IMR-90 (cell line): Measurements from ENCODE around the gene NAPSA. TPM values are rescaled to one million over a fixed set of nuclear protein-coding genes. Genes with fewer than 3 reads are reported as not detected.

Experiments used
- ATAC-seq: fragments of 200-7000 bp; cut with Tn5 transposase; 2 replicates; pipeline ENCODE4 v1.9.1; 2020; ENCODE audit warnings: low read depth, mild to moderate bottlenecking, moderate library complexity
- Bru-seq: library from RNA; stranded (reverse); fragments of 400-500 nt; gene quantifications from one replicate; lab custom pipeline; 2021; lab: Mats Ljungman, UMichigan
- BruChase-seq, 2 experiments: library from RNA; stranded (reverse); fragments of 400-500 nt; gene quantifications; one replicate each; lab custom pipeline; 2021; lab: Mats Ljungman, UMichigan
- BruUV-seq: library from RNA; stranded (reverse); fragments of 400-500 nt; replicated peaks from 2 replicates; lab custom pipeline; 2021; lab: Mats Ljungman, UMichigan
- CTCF ChIA-PET: fragments of 300-600 bp; formaldehyde crosslinking; extraction: SDS; loops from one replicate; lab custom pipeline; 2021; ENCODE audit warnings: antibody characterized with exemption; lab: Yijun Ruan, JAX
- POLR2A ChIA-PET: fragments of 300-600 bp; sonication (Branson Sonifier 250); formaldehyde crosslinking; loops from one replicate; lab custom pipeline; 2022; ENCODE audit warnings: antibody characterized with exemption; ENCODE audit not compliant: unreplicated experiment; lab: Charles Lee
- DNase-seq: peaks from one replicate; pipeline ENCODE4 v3.0.0; 2013
- H2AFZ ChIP-seq: replicated peaks from 2 replicates; pipeline ENCODE3; 2013; ENCODE audit warnings: low read length, mild to moderate bottlenecking; ENCODE audit not compliant: poor library complexity
- H2AK5ac ChIP-seq: 2 replicates; pipeline ENCODE4 v1.6.1; 2013; ENCODE audit warnings: low read depth, low read length, inconsistent platforms
- H2AK9ac ChIP-seq: replicated peaks from 2 replicates; pipeline ENCODE3; 2013; ENCODE audit warnings: mild to moderate bottlenecking, low read depth, low read length, moderate library complexity; ENCODE audit not compliant: poor library complexity
- H2BK120ac ChIP-seq: 2 replicates; pipeline ENCODE4 v1.6.1; 2013; ENCODE audit warnings: low read depth, low read length, inconsistent platforms
- H2BK15ac ChIP-seq: 3 replicates; pipeline ENCODE4 v1.6.1; 2013; ENCODE audit warnings: low read depth, low read length, inconsistent platforms
- H2BK20ac ChIP-seq: 2 replicates; pipeline ENCODE4 v1.6.1; 2013; ENCODE audit warnings: low read depth, mild to moderate bottlenecking, inconsistent platforms, low read length, moderate library complexity
- H2BK5ac ChIP-seq: 2 replicates; pipeline ENCODE4 v1.6.1; 2013; ENCODE audit warnings: mild to moderate bottlenecking, low read depth, low read length, inconsistent platforms; ENCODE audit not compliant: poor library complexity, severe bottlenecking
- H3K14ac ChIP-seq: replicated peaks from 2 replicates; pipeline ENCODE4 v1.6.1; 2013; ENCODE audit warnings: low read depth, low read length, inconsistent platforms
- H3K18ac ChIP-seq: 2 replicates; pipeline ENCODE4 v1.6.1; 2013; ENCODE audit warnings: low read depth, low read length, control low read depth
- H3K23ac ChIP-seq: 2 replicates; pipeline ENCODE4 v1.6.1; 2013; ENCODE audit warnings: low read depth, low read length, inconsistent platforms
- H3K27ac ChIP-seq: 2 replicates; pipeline ENCODE4 v1.5.1; 2013; ENCODE audit warnings: mild to moderate bottlenecking, control low read depth, low read length; ENCODE audit not compliant: insufficient read depth
- H3K27me3 ChIP-seq: 2 replicates; pipeline ENCODE4 v1.6.1; 2013; ENCODE audit warnings: low read length; ENCODE audit not compliant: control insufficient read depth, insufficient read depth
- H3K36me3 ChIP-seq: 2 replicates; pipeline ENCODE4 v1.6.1; 2013; ENCODE audit warnings: low read length, mixed read lengths; ENCODE audit not compliant: control insufficient read depth, insufficient read depth
- H3K4ac ChIP-seq: 2 replicates; pipeline ENCODE4 v1.6.1; 2013; ENCODE audit warnings: low read depth, low read length, inconsistent platforms
- H3K4me1 ChIP-seq: 2 replicates; pipeline ENCODE4 v1.6.1; 2013; ENCODE audit warnings: low read length, mixed read lengths; ENCODE audit not compliant: control insufficient read depth, insufficient read depth
- H3K4me2 ChIP-seq: 2 replicates; pipeline ENCODE4 v1.6.1; 2013; ENCODE audit warnings: low read depth, mild to moderate bottlenecking, control low read depth, low read length, moderate library complexity
- H3K4me3 ChIP-seq: 2 replicates; pipeline ENCODE4 v1.5.1; 2013; ENCODE audit warnings: low read depth, mild to moderate bottlenecking, control low read depth, low read length, moderate library complexity; ENCODE audit not compliant: insufficient read depth
- H3K56ac ChIP-seq: 2 replicates; pipeline ENCODE4 v1.6.1; 2013; ENCODE audit warnings: low read length, inconsistent platforms; ENCODE audit not compliant: insufficient read depth; ENCODE audit errors: extremely low read depth
- H3K79me1 ChIP-seq, 2 experiments: 2 replicates each; pipeline ENCODE4 v1.6.1; 2013; ENCODE audit warnings: low read length in 2 of 2, inconsistent platforms in 1 of 2, low read depth in 1 of 2
- H3K9ac ChIP-seq: 2 replicates; pipeline ENCODE4 v1.6.1; 2013; ENCODE audit warnings: low read depth, low read length, control low read depth
- H3K9me1 ChIP-seq: 2 replicates; pipeline ENCODE4 v1.6.1; 2013; ENCODE audit warnings: low read length, inconsistent platforms; ENCODE audit not compliant: insufficient read depth
- H3K9me3 ChIP-seq: 2 replicates; pipeline ENCODE4 v1.6.1; 2013; ENCODE audit warnings: low read length; ENCODE audit not compliant: control insufficient read depth, insufficient read depth
- H4K20me1 ChIP-seq: 2 replicates; pipeline ENCODE4 v1.6.1; 2013; ENCODE audit warnings: low read length, inconsistent platforms; ENCODE audit not compliant: insufficient read depth
- H4K5ac ChIP-seq: 2 replicates; pipeline ENCODE4 v1.6.1; 2013; ENCODE audit warnings: mild to moderate bottlenecking, low read depth, low read length, control low read depth
- H4K8ac ChIP-seq, 2 experiments: 2 replicates each; pipeline ENCODE4 v1.6.1; 2013; ENCODE audit warnings: low read depth in 2 of 2, low read length in 2 of 2, control low read depth in 1 of 2, inconsistent platforms in 1 of 2
- H4K91ac ChIP-seq: 2 replicates; pipeline ENCODE4 v1.6.1; 2013; ENCODE audit warnings: low read depth, low read length, inconsistent platforms; ENCODE audit not compliant: insufficient read depth
- BHLHE40 ChIP-seq: fragments of 150-350 bp; IDR thresholded peaks from 2 replicates; pipeline ENCODE4 v1.6.1; 2016; ENCODE audit warnings: mild to moderate bottlenecking, low read depth, low read length
- CEBPB ChIP-seq: IDR thresholded peaks from 2 replicates; pipeline ENCODE4 v1.6.1; 2012; ENCODE audit warnings: low read depth, low read length, improper control_type of control experiment
- CHD1 ChIP-seq: IDR thresholded peaks from 2 replicates; pipeline ENCODE4 v1.6.1; 2012; ENCODE audit warnings: low read depth, low read length, improper control_type of control experiment
- MAFK ChIP-seq: IDR thresholded peaks from 2 replicates; pipeline ENCODE4 v1.6.1; 2012; ENCODE audit warnings: low read depth, low read length, improper control_type of control experiment
- MAZ ChIP-seq: IDR thresholded peaks from 2 replicates; pipeline ENCODE4 v1.6.1; 2012; ENCODE audit warnings: low read depth, mild to moderate bottlenecking, low read length, improper control_type of control experiment, moderate library complexity, borderline replicate concordance
- MXI1 ChIP-seq: IDR thresholded peaks from 2 replicates; pipeline ENCODE4 v1.6.1; 2012; ENCODE audit warnings: low read depth, mild to moderate bottlenecking, low read length, moderate library complexity, borderline replicate concordance
- NFE2L2 ChIP-seq: fragments of 150-350 bp; IDR thresholded peaks from 2 replicates; pipeline ENCODE4 v1.6.1; 2016; ENCODE audit warnings: low read depth, mild to moderate bottlenecking, low read length
- POLR2A ChIP-seq: IDR thresholded peaks from 2 replicates; pipeline ENCODE4 v1.6.1; 2012; ENCODE audit warnings: mild to moderate bottlenecking, low read depth, low read length
- RCOR1 ChIP-seq: IDR thresholded peaks from 2 replicates; pipeline ENCODE4 v1.6.1; 2012; ENCODE audit warnings: mild to moderate bottlenecking, low read length, improper control_type of control experiment; ENCODE audit not compliant: insufficient replicate concordance
- RFX5 ChIP-seq: IDR thresholded peaks from 2 replicates; pipeline ENCODE4 v1.8.0; 2012; ENCODE audit warnings: low read depth, mild to moderate bottlenecking, low read length, moderate library complexity
- SMC3 ChIP-seq: fragments of 150-350 bp; IDR thresholded peaks from 2 replicates; pipeline ENCODE4 v1.6.1; 2016; ENCODE audit warnings: low read depth, mild to moderate bottlenecking, antibody characterized with exemption, low read length, moderate library complexity
- WGBS, 2 experiments: methylation state at CpG; one replicate each; pipeline versions ENCODE4 v1.1.5 to v1.1.7; 2013; ENCODE audit warnings: missing lambda C conversion rate in 2 of 2; ENCODE audit not compliant: insufficient read length in 1 of 2; ENCODE audit errors: extremely low coverage in 2 of 2; 5-methylcytosine and 5-hydroxymethylcytosine counted together
- dilution Hi-C: fragments of 300-500 bp; cut with HindIII; formaldehyde crosslinking; loops from one replicate; pipeline ENCODE4 v1.14.3; 2018; ENCODE audit warnings: low sequenced_read_pairs; ENCODE audit not compliant: unreplicated experiment
- in situ Hi-C: fragments of 300-500 bp; cut with MboI; formaldehyde crosslinking; loops from 3 replicates; pipeline ENCODE4 v1.14.3; 2019; ENCODE audit warnings: low sequenced_read_pairs, inconsistent platforms, mixed read lengths
- intact Hi-C: fragments of 100-400 bp; cut with micrococcal nuclease; formaldehyde crosslinking; loops from 2 replicates; pipeline ENCODE4 v1.10.0; 2022
- long read RNA-seq: library from polyadenylated mRNA; unstranded; transcript quantifications from one replicate; pipeline ENCODE4 v2.0.0, GENCODE V29; 2021; ENCODE audit not compliant: unreplicated experiment
- polyA plus RNA-seq, 3 experiments: library from polyadenylated mRNA; depleted of rRNA; stranded (reverse); fragments of >200 nt; gene quantifications; 2 replicates each; pipeline ENCODE4 v1.2.3, GENCODE V29; 2012; ENCODE audit warnings: low replicate concordance in 1 of 3
- total RNA-seq: library from RNA; depleted of rRNA; stranded (reverse); fragments of >200 nt; gene quantifications from 2 replicates; pipeline ENCODE4 v1.2.3, GENCODE V29; 2012; rRNA removed
- TF ChIP-seq, protein P1 (sequence below): conservative IDR thresholded peaks from 2 replicates; pipeline ENCODE4 v1.5.1; 2012; ENCODE audit warnings: mild to moderate bottlenecking, low read depth, low read length, improper control_type of control experiment
- TF ChIP-seq, protein P2 (sequence below): fragments of 150-350 bp; IDR thresholded peaks from 2 replicates; pipeline ENCODE4 v1.6.1; 2017; ENCODE audit warnings: mild to moderate bottlenecking, antibody characterized with exemption, low read length, low read depth

NAPSA gene
- total RNA-seq (not detected in 2 replicates), polyA plus RNA-seq (2012; rRNA removed) (0.24 and 0.39 TPM in 2 replicates), Bru-seq, nascent RNA (percentile 20 among the genes with signal in this experiment), BruChase-seq, experiment 1, labeled RNA remaining after a 6-hour chase (percentile 37 among the genes with signal in this experiment), BruChase-seq, experiment 2, labeled RNA remaining after a 2-hour chase (percentile 27 among the genes with signal in this experiment)
- 0.15 and 0.39 TPM in 2 replicates for polyA plus RNA-seq (2012; cell fraction: cytosol; rRNA removed)
- 2.5 and 2.7 TPM in 2 replicates for polyA plus RNA-seq (2012; cell fraction: nucleus; rRNA removed; ENCODE audit: low replicate concordance)
- long read RNA-seq, partial matches to known transcripts, result 1 of 1 reads
- long read RNA-seq, other reads (novel, unspliced or antisense), result 0 of 1 reads

DNA sequence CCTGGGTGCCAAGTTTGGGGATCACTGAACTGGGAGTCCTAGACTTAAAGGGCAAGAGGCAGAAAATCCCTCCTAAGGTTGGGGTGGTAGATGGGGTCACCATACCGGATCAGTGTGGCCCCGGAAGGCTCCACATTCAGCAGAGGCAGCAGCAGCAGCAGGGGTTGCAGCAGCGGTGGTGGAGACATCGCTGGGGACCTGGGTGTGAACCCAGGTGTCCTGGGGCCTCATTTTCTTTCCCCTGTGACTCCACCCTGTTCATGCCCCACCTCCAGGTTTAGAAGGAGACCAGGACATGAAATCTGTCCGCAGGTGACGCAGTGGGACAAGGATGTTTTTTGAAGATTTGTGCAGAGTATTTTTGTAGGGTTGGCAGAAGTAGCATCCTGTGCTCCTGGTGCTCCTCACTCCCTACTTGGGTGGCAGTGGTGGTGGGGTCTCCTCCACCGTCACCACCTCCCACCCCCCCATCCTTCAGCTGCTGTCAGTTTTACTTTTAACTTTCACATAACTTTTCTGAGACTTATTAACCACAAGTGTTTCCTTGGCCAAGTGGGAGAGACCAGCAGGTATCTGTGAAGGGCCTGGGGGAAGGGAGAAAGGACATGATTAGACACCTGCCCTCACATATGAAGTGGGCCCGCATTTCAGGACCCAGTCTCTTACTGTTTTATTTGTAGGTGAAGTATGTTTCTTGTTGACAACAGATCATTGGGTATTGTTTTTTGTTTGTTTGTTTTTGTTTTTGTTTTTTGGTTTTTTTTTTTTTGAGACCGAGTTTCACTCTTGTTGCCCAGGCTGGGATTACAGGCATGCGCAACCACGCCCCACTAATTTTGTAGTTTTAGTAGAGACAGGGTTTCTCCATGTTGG lies at the start of gene NAPSA:
Gene NAPSA, minus strand, starts transcription at position 206 of the 873 bp plus-strand sequence. Its CDS starts 18 bp downstream, at position 188.
- ChIA-PET CTCF (interaction anchor here (0.6 kb wide), 1 partner anchor 100 kb away, joined by 7 read pairs; no protein-coding TSS in a partner anchor), POLR2A (no interaction called here)
- Histone ChIP-seq H3K27me3 (peaks cover 3% of the 10 kb centered on the region; the same call in 1 of the 2 replicates), H3K9ac (no peak within 1 kb of the TSS), H3K79me1 (no peaks in the 10 kb centered on the region), H2AK9ac (no peak within 1 kb of the TSS), H4K91ac (no peak within 1 kb of the TSS), H3K56ac (no peak within 1 kb of the TSS), H3K4me3 (no peak within 1 kb of the TSS), H2BK120ac (no peak within 1 kb of the TSS), H3K27ac (no peak within 1 kb of the TSS), H2BK5ac (no peak within 1 kb of the TSS), H3K36me3 (no peaks in the 10 kb centered on the region), H4K8ac (no peak within 1 kb of the TSS), H3K23ac (no peak within 1 kb of the TSS), H2BK20ac (no peak within 1 kb of the TSS), H3K9me1 (no peaks in the 10 kb centered on the region), H3K18ac (no peak within 1 kb of the TSS), H2BK15ac (no peak within 1 kb of the TSS), H4K5ac (no peak within 1 kb of the TSS), H3K4me2 (no peak within 1 kb of the TSS), H2AFZ (peak within 1 kb of the TSS; percentile 63), H3K4ac (no peak within 1 kb of the TSS), H3K4me1 (no peaks in the 10 kb centered on the region), H4K20me1 (no peaks in the 10 kb centered on the region), H2AK5ac (no peak within 1 kb of the TSS), H3K9me3 (no peaks in the 10 kb centered on the region), H3K14ac (no peak within 1 kb of the TSS)
- intact Hi-C loops, result loop anchor here (5.0 kb wide), 1 partner anchor 112 kb away; the partner anchor contains the start of genes EMC10 and GARIN5A
- no CpG with 5 or more reads among the region's 11 CpGs for WGBS, 2 experiments
- dilution Hi-C loops, result no loop called here
- ATAC-seq, result no peak
- in situ Hi-C loops, result loop anchor here (5.0 to 10.0 kb wide), 3 partner anchors 97 to 559 kb away; no protein-coding TSS in a partner anchor
- no peak for DNase-seq
- BruUV-seq, result no TSS peak
- TF ChIP-seq, protein P1, sequence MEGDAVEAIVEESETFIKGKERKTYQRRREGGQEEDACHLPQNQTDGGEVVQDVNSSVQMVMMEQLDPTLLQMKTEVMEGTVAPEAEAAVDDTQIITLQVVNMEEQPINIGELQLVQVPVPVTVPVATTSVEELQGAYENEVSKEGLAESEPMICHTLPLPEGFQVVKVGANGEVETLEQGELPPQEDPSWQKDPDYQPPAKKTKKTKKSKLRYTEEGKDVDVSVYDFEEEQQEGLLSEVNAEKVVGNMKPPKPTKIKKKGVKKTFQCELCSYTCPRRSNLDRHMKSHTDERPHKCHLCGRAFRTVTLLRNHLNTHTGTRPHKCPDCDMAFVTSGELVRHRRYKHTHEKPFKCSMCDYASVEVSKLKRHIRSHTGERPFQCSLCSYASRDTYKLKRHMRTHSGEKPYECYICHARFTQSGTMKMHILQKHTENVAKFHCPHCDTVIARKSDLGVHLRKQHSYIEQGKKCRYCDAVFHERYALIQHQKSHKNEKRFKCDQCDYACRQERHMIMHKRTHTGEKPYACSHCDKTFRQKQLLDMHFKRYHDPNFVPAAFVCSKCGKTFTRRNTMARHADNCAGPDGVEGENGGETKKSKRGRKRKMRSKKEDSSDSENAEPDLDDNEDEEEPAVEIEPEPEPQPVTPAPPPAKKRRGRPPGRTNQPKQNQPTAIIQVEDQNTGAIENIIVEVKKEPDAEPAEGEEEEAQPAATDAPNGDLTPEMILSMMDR, result no peak
- TF ChIP-seq, protein P2, sequence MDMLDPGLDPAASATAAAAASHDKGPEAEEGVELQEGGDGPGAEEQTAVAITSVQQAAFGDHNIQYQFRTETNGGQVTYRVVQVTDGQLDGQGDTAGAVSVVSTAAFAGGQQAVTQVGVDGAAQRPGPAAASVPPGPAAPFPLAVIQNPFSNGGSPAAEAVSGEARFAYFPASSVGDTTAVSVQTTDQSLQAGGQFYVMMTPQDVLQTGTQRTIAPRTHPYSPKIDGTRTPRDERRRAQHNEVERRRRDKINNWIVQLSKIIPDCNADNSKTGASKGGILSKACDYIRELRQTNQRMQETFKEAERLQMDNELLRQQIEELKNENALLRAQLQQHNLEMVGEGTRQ, result no peak
- TF ChIP-seq POLR2A (no peak), MAZ (no peak), SMC3 (no peak), CHD1 (no peak), MXI1 (no peak), BHLHE40 (no peak), RFX5 (no peak), CEBPB (no peak), NFE2L2 (no peak), RCOR1 (no peak), MAFK (no peak)
